Measurements from ENCODE around the gene RASGRP4. TPM values are rescaled to one million over a fixed set of nuclear protein-coding genes. Genes with fewer than 3 reads are reported as not detected.

RASGRP4 gene
- total RNA-seq, 1 donor, result not detected

DNA sequence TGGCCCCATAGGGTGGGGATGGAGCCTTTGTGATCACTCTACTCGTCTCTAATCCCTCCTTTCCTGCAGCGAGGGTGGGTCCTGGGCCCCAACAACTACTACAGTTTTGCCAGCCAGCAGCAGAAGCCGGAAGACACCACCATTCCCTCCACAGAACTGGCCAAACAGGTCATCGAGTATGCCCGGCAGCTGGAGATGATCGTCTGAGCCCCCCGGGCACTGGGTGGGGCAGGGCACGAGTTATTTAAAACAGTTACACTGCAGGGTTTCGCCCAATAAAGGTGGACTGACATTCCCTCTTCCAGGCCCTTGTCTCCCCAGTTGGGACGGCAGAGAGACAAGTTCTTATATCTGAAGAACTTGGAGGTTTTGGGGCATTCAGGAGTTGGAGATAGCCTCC, 42.8 kb downstream of the RASGRP4 start:
- DNase-seq (ENCODE audit: low read depth), result no peak
- H3K4me3 ChIP-seq (ENCODE audit: low read depth, low read length), result no peak overlapping the region
- TF ChIP-seq, protein P1, sequence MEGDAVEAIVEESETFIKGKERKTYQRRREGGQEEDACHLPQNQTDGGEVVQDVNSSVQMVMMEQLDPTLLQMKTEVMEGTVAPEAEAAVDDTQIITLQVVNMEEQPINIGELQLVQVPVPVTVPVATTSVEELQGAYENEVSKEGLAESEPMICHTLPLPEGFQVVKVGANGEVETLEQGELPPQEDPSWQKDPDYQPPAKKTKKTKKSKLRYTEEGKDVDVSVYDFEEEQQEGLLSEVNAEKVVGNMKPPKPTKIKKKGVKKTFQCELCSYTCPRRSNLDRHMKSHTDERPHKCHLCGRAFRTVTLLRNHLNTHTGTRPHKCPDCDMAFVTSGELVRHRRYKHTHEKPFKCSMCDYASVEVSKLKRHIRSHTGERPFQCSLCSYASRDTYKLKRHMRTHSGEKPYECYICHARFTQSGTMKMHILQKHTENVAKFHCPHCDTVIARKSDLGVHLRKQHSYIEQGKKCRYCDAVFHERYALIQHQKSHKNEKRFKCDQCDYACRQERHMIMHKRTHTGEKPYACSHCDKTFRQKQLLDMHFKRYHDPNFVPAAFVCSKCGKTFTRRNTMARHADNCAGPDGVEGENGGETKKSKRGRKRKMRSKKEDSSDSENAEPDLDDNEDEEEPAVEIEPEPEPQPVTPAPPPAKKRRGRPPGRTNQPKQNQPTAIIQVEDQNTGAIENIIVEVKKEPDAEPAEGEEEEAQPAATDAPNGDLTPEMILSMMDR (IDR thresholded peaks at IDR 0.05; ENCODE audit: insufficient read depth, low read depth, low read length), result no peak

DNA sequence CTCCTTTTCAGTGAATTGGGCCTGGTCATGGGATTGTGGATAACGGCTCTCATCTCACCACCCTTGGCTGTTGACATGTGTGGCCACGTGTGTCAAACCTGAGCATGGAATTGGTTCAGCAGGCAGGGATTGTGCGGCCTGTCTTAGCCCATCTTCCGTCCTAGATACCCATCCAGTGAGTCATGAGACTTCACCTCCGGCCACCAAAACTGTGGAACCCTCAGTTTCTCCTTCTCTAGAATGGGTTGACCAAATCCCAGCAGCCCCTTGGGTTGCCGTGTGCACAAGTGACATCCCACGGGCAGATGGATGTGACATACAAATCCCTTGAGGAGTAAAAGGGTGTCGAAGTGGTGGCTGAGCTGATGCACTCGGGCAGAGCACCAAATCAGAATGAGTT, 44.9 kb downstream of the RASGRP4 start:
- DNase-seq (ENCODE audit: low read depth), result no peak
- H3K4me3 ChIP-seq (ENCODE audit: low read depth, low read length), result no peak overlapping the region
- TF ChIP-seq, protein P1 (IDR thresholded peaks at IDR 0.05; ENCODE audit: insufficient read depth, low read depth, low read length), result no peak

DNA sequence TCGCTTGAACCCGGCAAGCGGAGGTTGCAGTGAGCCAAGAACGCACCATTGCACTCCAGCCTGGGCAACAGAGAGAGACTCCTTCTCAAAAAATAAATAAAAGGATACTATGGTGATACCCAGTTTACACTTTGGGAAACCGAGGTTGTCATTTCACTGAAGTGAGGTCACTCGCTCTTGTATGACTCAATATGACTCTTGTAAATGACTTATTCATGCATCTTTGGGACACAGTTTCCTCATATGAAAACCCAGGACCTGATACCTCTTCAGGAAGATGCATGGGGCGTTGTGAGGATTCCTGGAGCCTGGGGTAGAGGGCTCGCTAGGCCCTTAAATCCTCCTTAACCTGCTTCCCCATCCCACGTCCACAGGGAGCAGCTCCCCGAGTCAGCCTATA, 47.2 kb downstream of the RASGRP4 start:
- no peak for DNase-seq (ENCODE audit: low read depth)
- TF ChIP-seq, protein P1 (IDR thresholded peaks at IDR 0.05; ENCODE audit: insufficient read depth, low read depth, low read length), result no peak
- no peak overlapping the region for H3K4me3 ChIP-seq (ENCODE audit: low read depth, low read length)

DNA sequence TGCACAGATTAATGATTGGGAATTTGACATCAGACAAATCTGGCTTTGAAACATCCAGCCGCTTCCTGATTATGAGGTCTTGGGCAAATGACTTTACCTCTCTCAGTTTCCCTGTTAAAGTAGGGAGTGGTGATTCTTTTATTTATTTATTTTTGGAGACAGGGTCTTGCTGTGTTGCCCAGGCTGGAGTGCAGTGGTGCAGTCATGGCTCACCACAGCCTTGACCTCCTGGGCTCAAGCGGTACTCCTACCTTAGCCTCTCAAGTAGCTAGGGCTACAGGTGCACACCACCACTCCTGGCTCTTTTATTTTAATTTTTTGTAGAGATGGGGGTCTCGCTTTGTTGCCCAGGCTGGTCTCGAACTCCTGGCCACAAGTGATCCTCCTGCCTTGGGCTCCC, 49.0 kb downstream of the RASGRP4 start:
- H3K4me3 ChIP-seq (ENCODE audit: low read depth, low read length), result no peak overlapping the region
- TF ChIP-seq, protein P1 (IDR thresholded peaks at IDR 0.05; ENCODE audit: insufficient read depth, low read depth, low read length), result no peak

DNA sequence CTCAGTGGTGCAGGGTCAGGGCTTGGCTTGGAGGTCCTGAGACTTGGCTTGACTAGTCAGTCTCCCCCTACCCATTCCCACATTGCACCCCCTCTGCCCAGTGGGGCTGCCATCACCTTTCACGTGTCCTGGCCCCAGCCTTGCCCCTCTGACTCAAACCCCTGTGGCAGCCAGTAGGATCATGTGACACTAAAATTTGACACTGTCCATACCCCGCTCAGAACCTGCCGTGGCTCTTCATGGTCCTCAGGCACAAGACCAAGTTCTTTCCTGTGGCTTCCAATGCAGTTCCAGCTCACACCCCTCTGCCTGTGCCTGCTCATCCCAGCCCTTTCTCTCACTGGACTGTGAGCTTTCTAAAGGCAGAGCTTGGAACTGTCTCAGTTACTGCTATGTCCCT, 49.4 kb downstream of the RASGRP4 start:
- no peak overlapping the region for H3K4me3 ChIP-seq (ENCODE audit: low read depth, low read length)
- no peak for DNase-seq (ENCODE audit: low read depth)
- TF ChIP-seq, protein P1 (IDR thresholded peaks at IDR 0.05; ENCODE audit: insufficient read depth, low read depth, low read length), result no peak

More for the DNA sequence above, 49.0 kb downstream of the RASGRP4 start:
- no peak for DNase-seq (ENCODE audit: low read depth)

DNA sequence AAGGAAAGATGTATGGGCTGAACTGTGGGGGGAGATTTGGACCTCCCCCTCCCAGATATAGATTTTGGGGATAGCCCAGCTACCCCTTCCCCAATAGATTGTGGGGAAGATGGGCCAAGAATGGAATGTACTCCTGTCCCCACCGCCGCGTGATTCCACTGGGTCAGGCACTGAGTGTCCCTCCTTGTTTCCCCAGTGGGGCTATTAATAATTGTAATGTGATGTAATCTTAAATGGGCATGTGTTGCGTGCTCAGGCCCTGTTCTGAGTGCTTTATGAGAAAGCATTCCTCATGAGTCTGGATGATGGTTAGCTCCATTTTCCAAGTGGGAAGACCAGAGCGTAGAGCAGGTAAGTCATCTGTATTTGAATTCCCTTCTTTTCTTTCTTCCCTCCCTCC, 50.3 kb downstream of the RASGRP4 start:
- peak overlapping the region; percentile 94 for H3K4me3 ChIP-seq (ENCODE audit: low read depth, low read length)
- DNase-seq (ENCODE audit: low read depth), result peak; percentile 53
- TF ChIP-seq, protein P1 (IDR thresholded peaks at IDR 0.05; ENCODE audit: insufficient read depth, low read depth, low read length), result no peak

GRCh38 chr19:38375098-38375493, 50.9 kb downstream of the RASGRP4 start:
- no peak for DNase-seq (ENCODE audit: low read depth)
- TF ChIP-seq, protein P1 (IDR thresholded peaks at IDR 0.05; ENCODE audit: insufficient read depth, low read depth, low read length), result no peak
- H3K4me3 ChIP-seq (ENCODE audit: low read depth, low read length), result peak overlapping the region; percentile 94

Data from fibroblast of villous mesenchyme (primary cell).